Measurements from ENCODE around the gene ZNF763.
"Not testable (repeated sequence)": the region's sequence is repeated elsewhere in the genome, so short reads cannot be mapped to it uniquely, and the experiment has no call there.

ZNF763 gene

DNA sequence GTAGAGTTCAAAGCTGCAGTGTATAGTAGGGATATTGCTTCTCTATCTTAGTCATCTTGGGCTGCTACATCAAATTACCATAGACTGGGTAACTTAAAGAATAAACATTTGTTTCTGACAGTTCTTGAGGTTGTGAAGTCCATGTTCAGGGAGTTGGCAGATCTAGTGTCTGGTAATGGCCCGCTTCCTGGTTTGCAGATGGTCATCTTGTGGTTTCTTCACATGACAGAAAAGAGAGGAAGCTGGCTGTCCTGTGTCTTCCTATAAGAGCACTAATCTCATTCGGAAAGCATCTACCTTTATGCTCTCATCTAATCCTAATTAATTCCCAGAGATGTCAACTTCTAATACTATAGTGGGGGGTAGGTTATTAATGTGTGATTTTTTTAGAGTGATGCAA is 6.2 kb downstream of the ZNF763 start:
- DNase-seq (ENCODE audit: low read depth in 2 of 2): no peak

DNA sequence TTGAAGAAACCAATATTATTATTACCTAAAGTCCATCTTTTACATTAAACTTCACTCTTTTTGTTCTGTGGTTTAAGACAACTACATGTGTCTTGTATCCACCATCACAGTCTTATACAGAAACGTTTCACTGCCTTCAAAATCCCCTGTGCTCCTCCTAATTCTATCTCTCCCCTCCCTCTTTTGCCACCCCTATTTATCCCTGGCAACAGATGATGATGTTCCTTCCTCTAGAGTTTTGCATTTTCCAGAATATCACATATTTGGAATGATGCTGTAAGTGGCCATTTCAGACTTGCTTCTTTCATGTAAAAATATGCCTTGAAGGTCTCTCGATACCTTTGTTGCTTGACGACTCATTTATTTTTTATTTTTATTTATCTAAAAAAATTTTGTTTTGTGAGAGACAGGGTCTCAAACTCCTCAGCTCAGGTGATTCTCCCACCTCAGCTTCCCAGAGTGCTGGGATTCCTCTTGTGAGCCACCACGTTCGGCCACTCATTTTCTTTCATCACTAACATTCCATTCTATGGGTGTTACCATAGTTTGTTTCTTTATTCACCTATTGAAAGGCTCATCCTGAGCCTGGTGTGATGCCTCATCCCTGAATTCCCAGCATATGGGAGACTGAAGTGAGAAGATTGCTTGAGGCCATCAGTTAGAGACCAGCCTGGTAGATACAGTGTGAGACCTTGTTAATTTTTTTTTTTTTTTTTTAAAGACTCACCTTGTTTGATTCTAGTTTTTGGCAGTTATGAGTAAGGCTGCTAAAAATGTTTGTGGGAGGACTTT is 8.4 kb downstream of the ZNF763 start:
- DNase-seq (ENCODE audit: low read depth in 2 of 2): no peak

DNA sequence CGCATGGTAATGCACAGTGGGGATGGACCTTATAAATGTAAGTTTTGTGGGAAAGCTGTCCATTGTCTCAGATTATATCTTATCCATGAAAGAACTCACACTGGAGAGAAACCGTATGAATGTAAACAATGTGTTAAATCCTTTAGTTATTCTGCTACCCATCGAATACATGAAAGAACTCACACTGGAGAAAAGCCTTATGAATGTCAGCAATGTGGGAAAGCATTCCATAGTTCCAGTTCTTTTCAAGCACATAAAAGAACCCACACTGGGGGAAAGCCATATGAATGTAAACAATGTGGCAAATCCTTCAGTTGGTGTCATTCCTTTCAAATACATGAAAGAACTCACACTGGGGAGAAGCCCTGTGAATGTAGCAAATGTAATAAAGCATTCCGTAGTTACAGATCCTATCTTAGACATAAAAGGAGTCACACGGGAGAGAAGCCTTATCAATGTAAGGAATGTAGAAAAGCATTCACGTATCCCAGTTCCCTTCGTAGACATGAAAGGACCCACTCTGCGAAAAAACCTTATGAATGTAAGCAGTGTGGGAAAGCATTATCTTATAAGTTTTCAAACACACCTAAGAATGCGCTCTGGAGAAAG is 13.8 kb downstream of the ZNF763 start:
- no peak for DNase-seq (ENCODE audit: low read depth in 2 of 2)

DNA sequence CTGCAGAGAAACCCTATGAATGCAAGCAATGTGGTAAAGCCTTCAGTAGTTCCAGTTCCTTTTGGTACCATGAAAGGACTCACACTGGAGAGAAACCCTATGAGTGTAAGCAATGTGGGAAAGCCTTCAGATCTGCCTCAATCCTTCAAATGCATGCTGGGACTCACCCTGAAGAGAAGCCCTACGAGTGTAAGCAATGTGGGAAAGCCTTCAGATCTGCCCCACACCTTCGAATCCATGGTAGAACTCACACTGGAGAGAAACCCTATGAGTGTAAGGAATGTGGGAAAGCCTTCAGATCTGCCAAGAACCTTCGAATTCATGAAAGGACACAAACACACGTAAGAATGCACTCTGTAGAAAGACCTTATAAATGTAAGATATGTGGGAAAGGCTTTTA is 14.7 kb downstream of the ZNF763 start:
- DNase-seq (ENCODE audit: low read depth in 2 of 2): no peak

DNA sequence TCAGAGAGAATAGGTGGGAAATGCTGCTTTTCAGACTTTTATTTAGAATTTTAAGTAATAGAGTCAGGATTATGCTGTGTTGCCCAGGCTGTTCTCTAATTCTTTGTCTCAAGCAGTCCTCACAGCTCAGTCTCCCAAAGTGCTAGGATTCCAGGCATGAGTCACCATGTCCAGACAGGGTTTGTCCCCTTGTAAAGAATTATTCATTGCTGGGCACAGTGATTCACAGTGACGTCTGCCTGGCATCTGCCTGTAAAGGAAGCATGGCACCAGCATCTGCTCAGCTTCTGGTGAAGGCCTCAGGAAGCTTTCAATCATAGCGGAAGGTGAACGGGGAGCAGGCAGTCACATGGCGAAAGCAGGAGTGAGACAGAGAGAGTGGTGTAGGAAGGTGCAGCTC is 17.7 kb downstream of the ZNF763 start:
- DNase-seq (ENCODE audit: low read depth in 2 of 2): no peak

GRCh38 chr19:11984986-11985385 is 20.1 kb downstream of the ZNF763 start:
- no peak for DNase-seq (ENCODE audit: low read depth in 2 of 2)

- no peak for DNase-seq (ENCODE audit: low read depth in 2 of 2)
Measured at GRCh38 chr19:11986754-11987153, 21.9 kb downstream of the ZNF763 start.

DNA sequence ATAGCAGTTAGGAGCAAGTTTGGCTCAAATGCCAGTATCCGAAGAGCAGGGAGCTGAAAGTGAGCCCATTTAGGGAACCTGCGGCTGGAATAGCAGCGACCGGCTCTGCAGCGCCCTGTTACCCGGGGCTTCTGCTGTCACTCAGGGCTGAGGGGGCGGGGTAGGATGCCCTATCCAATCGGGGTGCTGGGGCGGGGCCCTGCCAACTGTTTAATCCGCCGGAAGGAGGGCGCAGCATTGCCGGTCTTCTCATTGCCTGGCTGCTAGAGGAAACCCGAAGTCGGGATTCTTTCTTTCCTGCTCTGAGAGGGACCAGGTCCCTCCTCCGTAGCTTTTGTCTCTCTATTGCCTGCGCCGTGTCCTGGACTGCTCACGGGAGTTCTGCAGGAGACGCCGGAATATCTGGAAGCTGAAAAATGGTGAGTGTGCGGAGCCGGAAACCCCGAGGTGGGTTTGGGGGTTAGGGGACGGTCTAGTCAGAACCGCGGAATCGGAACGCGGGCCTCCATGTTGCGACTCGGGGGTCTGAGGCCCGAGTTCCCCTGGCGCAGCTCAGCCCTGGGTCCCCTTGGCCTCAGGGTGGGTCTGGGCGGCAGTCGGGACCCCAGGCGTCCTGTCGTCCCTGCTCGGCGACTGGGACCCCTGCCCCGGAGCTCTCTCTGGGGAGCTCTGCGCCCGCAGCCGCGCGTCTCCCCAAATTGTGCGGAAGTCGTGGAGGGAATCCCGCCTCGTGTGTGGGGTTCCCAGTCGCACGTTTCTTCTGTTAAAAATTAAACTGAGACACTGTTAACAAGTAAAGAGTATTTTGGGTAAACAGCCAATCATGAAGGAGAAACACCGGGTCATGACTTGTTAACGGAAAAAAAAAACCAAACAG is 22.8 kb downstream of the ZNF763 start:
- DNase-seq (ENCODE audit: low read depth in 2 of 2): peak; percentile 92 to 93

DNA sequence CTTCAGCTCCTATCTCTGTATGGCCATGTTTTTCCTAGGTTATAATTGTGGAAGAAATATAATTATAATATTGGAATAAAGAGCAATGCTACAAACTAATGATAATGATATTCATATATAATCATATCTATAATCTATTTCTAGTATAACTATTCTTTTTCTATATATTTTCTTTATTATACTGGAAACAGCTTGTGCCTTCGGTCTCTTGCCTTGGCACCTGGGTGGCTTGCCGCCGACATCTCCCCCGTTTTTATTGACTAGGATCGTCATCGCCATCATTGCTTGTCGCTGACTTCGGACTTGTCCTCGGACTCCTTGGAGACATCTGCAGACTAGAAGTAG is 24.2 kb downstream of the ZNF763 start:
- no peak for DNase-seq (ENCODE audit: low read depth in 2 of 2)

GRCh38 chr19:11991921-11992320 is 27.1 kb downstream of the ZNF763 start:
- DNase-seq (ENCODE audit: low read depth in 2 of 2): not testable (repeated sequence)

- no peak for DNase-seq (ENCODE audit: low read depth in 2 of 2)
Measured at GRCh38 chr19:11995174-11995573, 30.3 kb downstream of the ZNF763 start.

DNA sequence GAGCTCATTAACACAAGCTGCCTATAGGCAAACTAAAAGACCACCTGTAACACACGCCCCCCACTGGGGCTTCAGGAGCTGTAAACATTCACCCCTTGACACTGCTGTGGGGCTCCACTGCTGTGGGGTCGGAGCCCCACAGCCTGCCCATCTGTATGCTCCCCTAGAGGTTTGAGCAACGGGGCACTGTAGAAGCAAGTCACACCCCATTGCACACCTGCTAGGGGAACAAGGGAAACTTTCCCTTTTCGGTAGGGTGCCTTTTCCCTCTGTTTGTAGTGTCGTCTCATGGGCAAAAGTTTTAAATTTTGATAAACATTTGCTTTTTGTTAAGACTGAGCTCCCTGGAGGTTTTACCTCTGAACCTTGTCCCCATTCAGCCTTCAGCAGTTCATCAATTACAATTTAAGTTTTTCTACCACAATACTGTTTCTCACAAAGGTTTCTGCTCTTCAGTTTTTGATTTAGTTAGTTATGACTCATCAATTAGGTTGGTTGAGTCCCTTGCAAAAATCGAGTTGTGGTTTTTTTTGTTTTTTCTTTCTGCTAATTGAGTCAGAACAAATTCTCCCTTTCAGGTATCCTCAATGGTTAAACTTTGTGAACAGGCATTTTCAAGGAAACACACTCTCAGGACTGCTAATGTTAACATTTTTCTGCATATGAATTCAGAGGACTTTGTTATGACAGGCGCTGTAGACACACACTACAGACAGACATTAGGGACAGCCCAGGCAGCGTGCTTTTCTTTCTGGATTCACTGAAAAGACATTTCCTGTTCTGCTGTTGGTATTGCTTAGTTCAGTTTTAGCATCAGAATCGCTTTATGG is 35.5 kb downstream of the ZNF763 start:
- DNase-seq (ENCODE audit: low read depth in 2 of 2): no peak

- no peak for DNase-seq (ENCODE audit: low read depth in 2 of 2)
Measured at GRCh38 chr19:12015015-12015752, 50.3 kb downstream of the ZNF763 start.

DNA sequence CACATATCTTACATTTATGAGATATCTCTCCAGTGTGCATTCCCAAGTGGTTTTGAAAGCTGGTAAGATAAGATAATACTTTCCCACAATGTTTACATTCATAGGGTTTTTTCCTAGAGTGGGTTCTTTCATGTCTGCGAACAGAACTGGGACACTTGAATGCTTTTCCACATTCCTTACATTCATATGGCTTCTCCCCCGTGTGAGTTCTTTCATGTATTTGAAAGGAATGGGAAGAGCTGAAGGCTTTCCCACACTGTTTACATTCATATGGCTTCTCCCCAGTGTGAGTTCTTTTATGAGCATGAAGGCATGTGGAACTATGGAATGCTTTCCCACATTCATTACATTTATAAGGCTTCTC is 50.9 kb downstream of the ZNF763 start:
- DNase-seq (ENCODE audit: low read depth in 2 of 2): no peak
